ENCODE data around the gene LBHD2.

DNA sequence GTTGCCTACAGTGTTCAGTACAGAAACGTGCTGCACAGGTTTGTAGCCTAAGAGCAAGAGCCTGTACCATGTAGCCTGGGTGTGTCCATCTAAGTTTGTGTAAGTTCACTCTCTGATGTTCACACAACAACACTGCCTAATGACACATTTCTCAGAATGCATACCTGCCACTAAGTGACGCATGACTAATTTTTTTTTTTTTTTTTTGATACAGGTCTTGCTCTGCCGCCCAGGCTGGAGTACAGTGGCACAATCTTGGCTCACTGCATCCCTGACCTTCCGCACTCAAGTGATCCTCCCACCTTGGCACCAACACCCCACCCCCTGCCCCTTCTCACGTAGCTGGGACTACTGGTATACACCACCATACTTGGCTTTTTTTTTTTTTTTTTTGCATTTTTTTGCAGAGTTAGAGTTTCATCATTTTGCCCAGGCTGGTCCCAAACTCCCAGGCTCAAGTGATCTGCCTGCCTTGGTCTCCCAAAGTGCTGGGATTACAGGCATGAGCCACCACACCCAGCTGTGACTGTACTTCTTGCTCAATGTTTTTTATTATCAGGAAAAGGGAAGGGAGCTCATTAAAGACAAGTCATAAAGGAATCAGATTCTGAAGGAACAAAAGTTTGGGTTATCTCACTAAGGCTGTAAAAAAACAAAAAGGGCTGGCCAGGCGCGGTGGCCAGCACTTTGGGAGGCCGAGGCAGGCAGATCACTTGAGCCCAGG lies 16.6 kb upstream of the LBHD2 start:
- TF ChIP-seq, protein P1, sequence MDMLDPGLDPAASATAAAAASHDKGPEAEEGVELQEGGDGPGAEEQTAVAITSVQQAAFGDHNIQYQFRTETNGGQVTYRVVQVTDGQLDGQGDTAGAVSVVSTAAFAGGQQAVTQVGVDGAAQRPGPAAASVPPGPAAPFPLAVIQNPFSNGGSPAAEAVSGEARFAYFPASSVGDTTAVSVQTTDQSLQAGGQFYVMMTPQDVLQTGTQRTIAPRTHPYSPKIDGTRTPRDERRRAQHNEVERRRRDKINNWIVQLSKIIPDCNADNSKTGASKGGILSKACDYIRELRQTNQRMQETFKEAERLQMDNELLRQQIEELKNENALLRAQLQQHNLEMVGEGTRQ (IDR thresholded peaks at IDR 0.05; ENCODE audit: borderline replicate concordance, low read depth, low read length), result no peak
- TF ChIP-seq, protein P2, sequence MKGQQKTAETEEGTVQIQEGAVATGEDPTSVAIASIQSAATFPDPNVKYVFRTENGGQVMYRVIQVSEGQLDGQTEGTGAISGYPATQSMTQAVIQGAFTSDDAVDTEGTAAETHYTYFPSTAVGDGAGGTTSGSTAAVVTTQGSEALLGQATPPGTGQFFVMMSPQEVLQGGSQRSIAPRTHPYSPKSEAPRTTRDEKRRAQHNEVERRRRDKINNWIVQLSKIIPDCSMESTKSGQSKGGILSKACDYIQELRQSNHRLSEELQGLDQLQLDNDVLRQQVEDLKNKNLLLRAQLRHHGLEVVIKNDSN (IDR thresholded peaks at IDR 0.05; ENCODE audit: borderline replicate concordance, extremely low read length, insufficient read depth, low read depth, low read length), result no peak
- no peak for TF ChIP-seq JUND (IDR thresholded peaks at IDR 0.05; ENCODE audit: low read depth, low read length)
- TF ChIP-seq POLR2AphosphoS5 (IDR thresholded peaks at IDR 0.05; ENCODE audit: low read length), result no peak
- TF ChIP-seq TCF7 (IDR thresholded peaks at IDR 0.05; ENCODE audit: borderline replicate concordance), result no peak
- no peak for TF ChIP-seq ATF7 (IDR thresholded peaks at IDR 0.05; ENCODE audit: low read depth)
- no peak for TF ChIP-seq SUZ12 (IDR thresholded peaks at IDR 0.05; ENCODE audit: unreplicated experiment)
- TF ChIP-seq HDAC6 (IDR thresholded peaks at IDR 0.05; ENCODE audit: unreplicated experiment), result no peak
